ENCODE data around the gene PNLDC1.

The PNLDC1 gene

DNA sequence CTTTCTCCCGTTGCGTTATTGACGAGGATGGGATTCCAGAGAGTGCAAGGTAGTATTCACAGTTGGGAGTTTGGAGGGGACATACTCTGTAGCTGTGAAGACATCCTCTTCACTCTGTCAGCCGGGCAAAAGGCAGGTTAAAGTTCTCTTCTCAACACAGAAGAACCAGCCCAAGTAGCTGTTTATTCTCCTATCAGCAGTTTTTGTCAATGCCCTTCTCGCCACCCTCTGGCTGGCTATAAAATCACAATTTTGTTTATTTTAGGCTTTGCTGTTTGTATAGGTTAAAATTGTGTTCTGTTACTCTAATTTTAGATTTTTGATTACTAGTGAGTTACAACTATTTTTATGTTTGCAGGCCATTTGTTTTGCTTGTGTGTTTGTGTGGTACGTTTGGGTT lies 52.8 kb downstream of the PNLDC1 start:
- DNase-seq = peak in 1 of 2 donors; percentile 16

GRCh38 chr6:159853754-159854153 lies 53.7 kb downstream of the PNLDC1 start:
- DNase-seq = no peak

DNA sequence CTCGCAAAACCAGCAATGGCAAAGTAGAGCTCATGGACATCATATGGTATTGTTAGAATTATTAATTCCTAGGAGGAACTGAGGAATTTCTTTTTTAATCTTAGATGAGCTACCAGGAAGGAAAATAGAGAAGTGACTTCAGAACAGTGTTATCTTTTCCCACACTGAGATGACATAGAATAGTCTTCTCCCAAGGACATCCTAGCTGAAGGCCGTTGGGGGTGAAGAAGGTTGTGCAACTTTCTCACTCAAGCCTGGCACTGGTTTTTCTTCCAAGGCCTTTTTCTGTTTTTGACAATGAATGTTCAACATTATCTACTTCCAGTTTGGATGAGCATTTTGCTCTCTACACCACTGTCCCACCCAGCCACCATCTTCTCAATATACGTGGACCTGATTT lies 54.9 kb downstream of the PNLDC1 start:
- no peak for DNase-seq

GRCh38 chr6:159858259-159858658 lies 58.2 kb downstream of the PNLDC1 start:
- DNase-seq = no peak

- no peak for DNase-seq
Observed at GRCh38 chr6:159860482-159860881, 60.4 kb downstream of the PNLDC1 start.

DNA sequence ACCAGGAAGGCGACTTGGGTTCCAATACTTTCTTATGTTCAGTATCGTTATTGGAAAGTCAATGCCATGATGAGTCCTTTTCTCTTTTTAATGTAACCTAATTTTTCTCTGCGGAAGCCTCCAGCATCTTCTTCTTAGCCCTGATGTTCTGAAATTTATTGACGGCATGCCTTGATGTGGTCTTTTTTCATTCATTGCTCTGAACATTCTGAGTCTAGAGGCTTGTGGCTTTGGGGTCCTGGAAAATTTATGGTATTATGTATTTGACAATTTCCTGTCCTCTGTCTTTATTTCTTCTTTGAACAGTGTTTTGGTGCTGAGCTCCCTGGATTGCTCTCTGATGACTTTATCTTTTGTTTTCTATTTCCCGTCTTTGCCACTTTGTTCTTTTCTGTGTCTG lies 62.0 kb downstream of the PNLDC1 start:
- DNase-seq = no peak

- peak in 1 of 2 donors; percentile 57 for DNase-seq
Observed at GRCh38 chr6:159863341-159863740, 63.3 kb downstream of the PNLDC1 start.

- DNase-seq = no peak
Observed at GRCh38 chr6:159865226-159865920, 65.3 kb downstream of the PNLDC1 start.

GRCh38 chr6:159866286-159867247 lies 66.5 kb downstream of the PNLDC1 start:
- DNase-seq = no peak
